AG04450 (cell line): ENCODE measurements around the gene PMEL. TPM values are rescaled to one million over a fixed set of nuclear protein-coding genes. Genes with fewer than 3 reads are reported as not detected.
"Not testable (repeated sequence)": the region's sequence is repeated elsewhere in the genome, so short reads cannot be mapped to it uniquely, and the experiment has no call there.

Experiments
- CTCF ChIA-PET: fragments of 300-600, 350-600 bp; formaldehyde crosslinking; extraction: SDS; loops from one replicate; lab custom pipeline; 2022; ENCODE audit warnings: antibody characterized with exemption, inconsistent platforms; lab: Charles Lee
- POLR2A ChIA-PET: fragments of 350-600 bp; formaldehyde crosslinking; extraction: SDS; loops from one replicate; lab custom pipeline; 2021; ENCODE audit warnings: antibody characterized with exemption, inconsistent platforms; lab: Yijun Ruan, JAX
- DNase-seq: peaks from one replicate; pipeline ENCODE4 v3.0.0-alpha.2; 2011; ENCODE audit warnings: low read depth, low spot score
- H3K27ac ChIP-seq: one replicate; pipeline ENCODE4 v1.5.1; 2012; ENCODE audit warnings: low read depth, low read length, control low read depth
- H3K27me3 ChIP-seq: one replicate; pipeline ENCODE4 v1.6.0; 2012; ENCODE audit warnings: low read length; ENCODE audit not compliant: control insufficient read depth, insufficient read depth
- H3K4me3 ChIP-seq: 2 replicates; pipeline ENCODE4 v1.5.1; 2011; ENCODE audit warnings: mild to moderate bottlenecking, low read depth, low read length, control low read depth
- H3K9me3 ChIP-seq: 2 replicates; pipeline ENCODE4 v1.5.1; 2012; ENCODE audit warnings: low read length; ENCODE audit not compliant: control insufficient read depth, insufficient read depth
- polyA plus RNA-seq: library from polyadenylated mRNA; depleted of rRNA; stranded (reverse); fragments of >200 nt; gene quantifications from 2 replicates; pipeline ENCODE4 v1.2.3, GENCODE V29; 2011
- TF ChIP-seq, protein P1 (sequence below): IDR thresholded peaks from 2 replicates; pipeline ENCODE4 v1.5.1; 2011; ENCODE audit warnings: low read depth, low read length, control low read depth, inconsistent platforms

Gene PMEL
- polyA plus RNA-seq, 1 experiment, result 1.6 TPM

DNA sequence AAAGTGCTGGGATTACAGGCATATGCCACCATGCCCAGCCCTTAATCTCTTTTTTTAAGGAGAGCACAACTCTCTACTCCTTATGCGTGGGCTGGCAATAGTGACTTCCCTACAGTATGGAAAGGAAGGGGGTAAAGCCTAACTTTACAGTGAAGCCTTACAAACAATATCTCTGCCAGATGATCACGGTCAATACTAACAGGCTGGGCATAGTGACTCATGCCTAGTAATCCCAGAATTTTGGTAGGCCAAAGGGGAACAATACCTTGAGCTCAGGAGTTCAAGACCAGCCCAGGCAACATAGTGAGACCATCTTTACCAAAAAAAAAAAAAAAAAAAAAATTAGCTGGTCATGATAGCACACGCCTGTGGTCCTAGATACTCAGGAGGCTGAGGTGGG is 43.7 kb downstream of the PMEL start:
- CTCF ChIA-PET, result interaction anchor here (1.1 kb wide), 1 partner anchor 19 kb away, joined by 3 read pairs; no protein-coding TSS in a partner anchor
- Histone ChIP-seq H3K27ac (no peak overlapping the region), H3K4me3 (no peak overlapping the region), H3K27me3 (no peaks in the 10 kb centered on the region), H3K9me3 (no peaks in the 10 kb centered on the region; the same call in 1 of the 2 replicates)
- DNase-seq, result no peak
- POLR2A ChIA-PET, result no interaction called here
- TF ChIP-seq, protein P1, sequence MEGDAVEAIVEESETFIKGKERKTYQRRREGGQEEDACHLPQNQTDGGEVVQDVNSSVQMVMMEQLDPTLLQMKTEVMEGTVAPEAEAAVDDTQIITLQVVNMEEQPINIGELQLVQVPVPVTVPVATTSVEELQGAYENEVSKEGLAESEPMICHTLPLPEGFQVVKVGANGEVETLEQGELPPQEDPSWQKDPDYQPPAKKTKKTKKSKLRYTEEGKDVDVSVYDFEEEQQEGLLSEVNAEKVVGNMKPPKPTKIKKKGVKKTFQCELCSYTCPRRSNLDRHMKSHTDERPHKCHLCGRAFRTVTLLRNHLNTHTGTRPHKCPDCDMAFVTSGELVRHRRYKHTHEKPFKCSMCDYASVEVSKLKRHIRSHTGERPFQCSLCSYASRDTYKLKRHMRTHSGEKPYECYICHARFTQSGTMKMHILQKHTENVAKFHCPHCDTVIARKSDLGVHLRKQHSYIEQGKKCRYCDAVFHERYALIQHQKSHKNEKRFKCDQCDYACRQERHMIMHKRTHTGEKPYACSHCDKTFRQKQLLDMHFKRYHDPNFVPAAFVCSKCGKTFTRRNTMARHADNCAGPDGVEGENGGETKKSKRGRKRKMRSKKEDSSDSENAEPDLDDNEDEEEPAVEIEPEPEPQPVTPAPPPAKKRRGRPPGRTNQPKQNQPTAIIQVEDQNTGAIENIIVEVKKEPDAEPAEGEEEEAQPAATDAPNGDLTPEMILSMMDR, result no peak

DNA sequence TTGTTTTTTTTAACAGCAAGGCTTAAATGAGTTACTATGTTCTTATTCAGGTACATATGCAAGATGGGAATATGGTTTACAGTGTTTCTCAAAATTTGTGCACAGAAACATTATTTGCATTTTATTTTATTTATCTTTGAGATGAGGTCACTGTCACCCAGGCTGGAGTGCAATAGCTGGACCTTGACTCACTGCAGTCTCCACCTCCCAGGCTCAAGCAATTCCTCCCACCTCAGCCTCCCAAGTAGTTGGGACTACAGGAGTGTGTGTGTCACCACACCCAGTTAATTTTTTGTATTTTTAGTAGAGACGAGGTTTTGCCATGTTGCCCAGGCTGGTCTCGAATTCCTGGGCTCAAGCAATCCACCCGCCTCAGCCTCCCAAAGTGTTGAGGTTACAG is 46.8 kb downstream of the PMEL start:
- CTCF ChIA-PET, H3K4me3 ChIP-seq, H3K9me3 ChIP-seq, H3K27ac ChIP-seq, DNase-seq, H3K27me3 ChIP-seq: not testable (repeated sequence)
- POLR2A ChIA-PET, result interaction anchor here (1.1 kb wide), 1 partner anchor 89 kb away, joined by 3 read pairs; the partner anchor contains the start of gene DNAJC14

GRCh38 chr12:55915482-55915859 is 50.4 kb downstream of the PMEL start:
- CTCF ChIA-PET, result interaction anchor here (0.9 to 3.4 kb wide), 3 partner anchors 11 to 176 kb away, joined by 3 to 23 read pairs (median 3); no protein-coding TSS in a partner anchor
- Histone ChIP-seq H3K9me3 (no peaks in the 10 kb centered on the region), H3K27me3 (no peaks in the 10 kb centered on the region), H3K27ac (no peak overlapping the region), H3K4me3 (no peak overlapping the region)
- POLR2A ChIA-PET, result no interaction called here
- no peak for DNase-seq
- TF ChIP-seq, protein P1, result no peak

DNA sequence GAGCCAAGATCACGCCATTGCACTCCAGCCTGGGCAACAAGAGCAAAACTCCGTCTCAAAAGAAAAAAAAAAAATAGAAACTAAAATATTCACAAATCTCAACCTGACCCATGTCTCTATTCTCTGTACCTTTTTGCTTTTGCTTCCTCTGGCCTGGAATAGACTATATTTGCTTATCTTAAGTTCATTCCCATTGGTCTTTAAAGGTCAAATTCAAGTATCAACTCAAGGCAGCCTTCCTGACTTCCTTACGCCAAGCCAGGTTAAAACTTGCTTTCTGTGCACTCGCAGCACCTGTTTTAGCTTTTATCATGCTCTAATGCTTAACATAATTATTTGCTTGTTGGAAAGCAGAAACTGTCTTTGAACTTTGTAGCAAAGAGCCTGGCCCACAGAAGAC is 52.9 kb downstream of the PMEL start:
- no peak overlapping the region for H3K4me3 ChIP-seq
- ChIA-PET POLR2A (interaction anchor here (0.7 kb wide), 1 partner anchor 1528 kb away, joined by 4 read pairs; no protein-coding TSS in a partner anchor), CTCF (interaction anchor here (3.4 kb wide), 1 partner anchor 13 kb away, joined by 23 read pairs; no protein-coding TSS in a partner anchor)
- TF ChIP-seq, protein P1, result no peak
- no peak for DNase-seq
- H3K9me3 ChIP-seq, result no peaks in the 10 kb centered on the region
- no peak overlapping the region for H3K27ac ChIP-seq
- H3K27me3 ChIP-seq, result no peaks in the 10 kb centered on the region

DNA sequence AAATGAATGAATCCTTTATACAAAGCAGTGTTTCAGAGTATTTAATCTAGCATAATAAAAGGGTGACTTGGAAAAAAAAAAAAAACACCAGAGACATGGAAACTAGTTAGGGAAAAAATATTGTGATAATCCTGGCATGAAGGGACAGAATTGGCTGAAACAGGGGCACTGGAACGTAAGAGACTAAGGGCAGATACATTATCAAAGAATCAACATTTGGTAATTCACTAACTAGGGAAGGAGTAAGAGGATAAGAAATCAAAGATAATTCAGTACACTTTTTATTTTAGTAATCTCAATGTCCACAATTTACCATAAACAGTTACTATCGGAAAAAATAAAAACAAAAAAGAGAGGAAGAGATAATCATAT is 56.3 kb downstream of the PMEL start:
- TF ChIP-seq, protein P1, result no peak
- ChIA-PET POLR2A (no interaction called here), CTCF (no interaction called here)
- no peak for DNase-seq
- Histone ChIP-seq H3K27ac (no peak overlapping the region), H3K9me3 (no peaks in the 10 kb centered on the region), H3K27me3 (no peaks in the 10 kb centered on the region), H3K4me3 (no peak overlapping the region)
